ENCODE data around the gene MARF1. TPM values are rescaled to one million over a fixed set of nuclear protein-coding genes. Genes with fewer than 3 reads are reported as not detected.

Gene MARF1
- total RNA-seq, 1 experiment from 2014 or later, result 71.6 TPM

- BruUV-seq (replicated peaks), result no TSS peak
- peaks cover 59% of the 10 kb centered on the region for H3K36me3 ChIP-seq (ENCODE audit: insufficient read depth, low read length, poor library complexity, severe bottlenecking)
- H3K27ac ChIP-seq (ENCODE audit: low read depth, low read length, poor library complexity, severe bottlenecking), result no peak overlapping the region
- H3K27me3 ChIP-seq (replicated peaks; ENCODE audit: insufficient read depth, low read depth, low read length, poor library complexity), result no peaks in the 10 kb centered on the region
- DNase-seq (ENCODE audit: low spot score), result no peak
- H3K4me1 ChIP-seq (ENCODE audit: insufficient read depth, low read length, poor library complexity, severe bottlenecking), result no peaks in the 10 kb centered on the region
- intact Hi-C loops (cut with micrococcal nuclease; ENCODE audit: unreplicated experiment), result no loop called here
- TF ChIP-seq EZH2 (IDR thresholded peaks at IDR 0.05; ENCODE audit: borderline replicate concordance, low read depth, low read length, poor library complexity, severe bottlenecking) (no peak), CTCF (conservative IDR thresholded peaks at IDR 0.05; ENCODE audit: low read depth, low read length) (no peak)
- H3K4me3 ChIP-seq (ENCODE audit: low read depth, low read length, poor library complexity, severe bottlenecking), result no peak overlapping the region
- CTCF ChIA-PET, result no interaction called here
- no peaks in the 10 kb centered on the region for H3K9me3 ChIP-seq (ENCODE audit: low read depth, low read length, poor library complexity, severe bottlenecking)
- POLR2A ChIA-PET (ENCODE audit: low non-redundant PET), result no interaction called here
Measured at GRCh38 chr16:15618392-15618791, 24.6 kb downstream of the MARF1 start.

GRCh38 chr16:15617901-15618300 is 25.1 kb downstream of the MARF1 start:
- intact Hi-C loops (cut with micrococcal nuclease; ENCODE audit: unreplicated experiment), result no loop called here
- POLR2A ChIA-PET (ENCODE audit: low non-redundant PET), result no interaction called here
- Histone ChIP-seq H3K4me3 (ENCODE audit: low read depth, low read length, poor library complexity, severe bottlenecking) (no peak overlapping the region), H3K9me3 (ENCODE audit: low read depth, low read length, poor library complexity, severe bottlenecking) (no peaks in the 10 kb centered on the region), H3K27ac (ENCODE audit: low read depth, low read length, poor library complexity, severe bottlenecking) (no peak overlapping the region), H3K27me3 (replicated peaks; ENCODE audit: insufficient read depth, low read depth, low read length, poor library complexity) (no peaks in the 10 kb centered on the region), H3K36me3 (ENCODE audit: insufficient read depth, low read length, poor library complexity, severe bottlenecking) (peaks cover 61% of the 10 kb centered on the region), H3K4me1 (ENCODE audit: insufficient read depth, low read length, poor library complexity, severe bottlenecking) (no peaks in the 10 kb centered on the region)
- no peak for TF ChIP-seq CTCF (conservative IDR thresholded peaks at IDR 0.05; ENCODE audit: low read depth, low read length)
- TF ChIP-seq EZH2 (IDR thresholded peaks at IDR 0.05; ENCODE audit: borderline replicate concordance, low read depth, low read length, poor library complexity, severe bottlenecking), result no peak
- no peak for DNase-seq (ENCODE audit: low spot score)
- CTCF ChIA-PET, result no interaction called here
- BruUV-seq (replicated peaks), result no TSS peak

- Histone ChIP-seq H3K27ac (ENCODE audit: low read depth, low read length, poor library complexity, severe bottlenecking) (no peak overlapping the region), H3K27me3 (replicated peaks; ENCODE audit: insufficient read depth, low read depth, low read length, poor library complexity) (no peaks in the 10 kb centered on the region), H3K36me3 (ENCODE audit: insufficient read depth, low read length, poor library complexity, severe bottlenecking) (peaks cover 63% of the 10 kb centered on the region), H3K4me1 (ENCODE audit: insufficient read depth, low read length, poor library complexity, severe bottlenecking) (no peaks in the 10 kb centered on the region), H3K9me3 (ENCODE audit: low read depth, low read length, poor library complexity, severe bottlenecking) (no peaks in the 10 kb centered on the region), H3K4me3 (ENCODE audit: low read depth, low read length, poor library complexity, severe bottlenecking) (no peak overlapping the region)
- BruUV-seq (replicated peaks), result no TSS peak
- intact Hi-C loops (cut with micrococcal nuclease; ENCODE audit: unreplicated experiment), result no loop called here
- CTCF ChIA-PET, result no interaction called here
- DNase-seq (ENCODE audit: low spot score), result no peak
- POLR2A ChIA-PET (ENCODE audit: low non-redundant PET), result no interaction called here
- no peak for TF ChIP-seq EZH2 (IDR thresholded peaks at IDR 0.05; ENCODE audit: borderline replicate concordance, low read depth, low read length, poor library complexity, severe bottlenecking)
- no peak for TF ChIP-seq CTCF (conservative IDR thresholded peaks at IDR 0.05; ENCODE audit: low read depth, low read length)
Measured at GRCh38 chr16:15616475-15617165, 26.3 kb downstream of the MARF1 start.
